NCI-H1092 (cell line): ENCODE measurements around the gene CALD1.

Experiments used
- DNase-seq: peaks from one replicate; lab custom pipeline; 2025; lab: John Stamatoyannopoulos, UW

Gene CALD1

DNA sequence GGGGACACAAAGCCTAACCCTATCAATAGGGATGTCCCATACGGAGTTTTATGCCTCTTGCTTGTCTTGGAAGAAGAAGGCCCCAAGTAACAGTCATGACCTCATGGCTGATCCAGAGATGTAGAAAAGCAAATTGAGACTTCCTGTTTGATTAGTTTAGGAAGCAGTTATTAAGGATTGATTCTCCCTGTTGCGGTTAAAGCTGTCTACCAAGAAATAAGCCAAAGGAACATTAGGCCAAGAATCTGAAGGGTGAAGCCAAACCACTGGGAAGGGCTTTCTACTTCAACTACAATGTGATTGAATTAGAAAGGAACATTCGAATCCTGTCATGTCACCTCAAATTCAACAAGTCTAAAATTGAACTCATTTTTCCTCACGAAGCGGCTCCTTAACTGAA is 146.3 kb downstream of the CALD1 start:
- DNase-seq: no peak

- no peak for DNase-seq
Observed at GRCh38 chr7:134926396-134926795, 147.0 kb downstream of the CALD1 start.

DNA sequence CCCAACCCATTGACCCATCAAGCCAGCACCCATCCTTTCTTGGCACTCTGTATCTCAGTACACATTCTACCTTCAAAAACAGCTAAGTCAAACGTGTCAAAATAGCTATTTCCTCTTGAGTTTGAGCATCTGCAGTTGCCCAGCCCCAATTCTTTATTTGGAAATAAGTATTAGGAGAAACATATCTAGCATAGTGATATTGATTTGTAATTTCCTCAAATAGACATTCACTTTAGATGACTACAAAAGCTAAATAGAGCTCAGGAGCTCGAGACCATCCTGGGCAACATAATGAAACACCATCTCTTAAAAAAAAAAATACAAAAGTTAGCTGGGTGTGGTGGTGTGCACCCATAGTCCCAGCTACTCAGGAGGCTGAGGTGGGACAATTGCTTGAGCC is 147.6 kb downstream of the CALD1 start:
- no peak for DNase-seq

- DNase-seq: no peak
Observed at GRCh38 chr7:134927723-134928122, 148.3 kb downstream of the CALD1 start.

GRCh38 chr7:134928554-134928953 is 149.1 kb downstream of the CALD1 start:
- DNase-seq: no peak

DNA sequence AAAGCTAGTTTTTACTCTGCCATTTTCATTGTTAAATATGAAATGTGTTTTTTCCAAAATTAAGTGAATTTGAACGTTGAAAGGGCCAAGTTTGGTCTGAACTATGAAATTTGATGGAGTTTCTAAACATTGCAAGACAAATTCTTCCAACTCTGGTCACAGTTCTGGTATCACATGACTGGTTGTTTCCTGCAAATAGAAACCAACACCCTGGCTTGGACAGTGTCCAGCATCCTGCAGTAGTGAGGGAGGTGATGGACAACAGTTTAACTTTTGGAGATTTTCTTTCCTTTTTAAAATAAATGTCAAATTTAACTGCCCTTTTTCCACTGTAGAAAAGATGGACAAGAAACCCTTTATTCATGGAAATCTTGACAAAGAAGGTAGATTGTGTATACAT is 152.1 kb downstream of the CALD1 start:
- no peak for DNase-seq

DNA sequence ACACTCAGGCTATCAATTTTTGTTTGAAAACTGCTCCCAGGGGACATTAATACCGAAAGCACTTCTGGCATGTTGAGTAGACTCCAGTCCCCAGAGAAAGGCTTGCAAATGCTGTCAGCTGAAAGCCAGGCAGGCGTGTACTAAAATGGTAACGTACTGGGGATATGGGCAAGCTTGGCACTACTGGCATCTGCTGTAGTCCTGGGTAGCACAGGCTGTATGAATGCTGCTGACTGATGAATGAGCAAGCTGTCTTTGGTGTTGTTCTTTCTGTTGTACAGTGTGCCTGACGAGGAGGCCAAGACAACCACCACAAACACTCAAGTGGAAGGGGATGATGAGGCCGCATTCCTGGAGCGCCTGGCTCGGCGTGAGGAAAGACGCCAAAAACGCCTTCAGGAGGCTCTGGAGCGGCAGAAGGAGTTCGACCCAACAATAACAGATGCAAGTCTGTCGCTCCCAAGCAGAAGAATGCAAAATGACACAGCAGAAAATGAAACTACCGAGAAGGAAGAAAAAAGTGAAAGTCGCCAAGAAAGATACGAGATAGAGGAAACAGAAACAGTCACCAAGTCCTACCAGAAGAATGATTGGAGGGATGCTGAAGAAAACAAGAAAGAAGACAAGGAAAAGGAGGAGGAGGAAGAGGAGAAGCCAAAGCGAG is 153.4 kb downstream of the CALD1 start:
- no peak for DNase-seq

DNA sequence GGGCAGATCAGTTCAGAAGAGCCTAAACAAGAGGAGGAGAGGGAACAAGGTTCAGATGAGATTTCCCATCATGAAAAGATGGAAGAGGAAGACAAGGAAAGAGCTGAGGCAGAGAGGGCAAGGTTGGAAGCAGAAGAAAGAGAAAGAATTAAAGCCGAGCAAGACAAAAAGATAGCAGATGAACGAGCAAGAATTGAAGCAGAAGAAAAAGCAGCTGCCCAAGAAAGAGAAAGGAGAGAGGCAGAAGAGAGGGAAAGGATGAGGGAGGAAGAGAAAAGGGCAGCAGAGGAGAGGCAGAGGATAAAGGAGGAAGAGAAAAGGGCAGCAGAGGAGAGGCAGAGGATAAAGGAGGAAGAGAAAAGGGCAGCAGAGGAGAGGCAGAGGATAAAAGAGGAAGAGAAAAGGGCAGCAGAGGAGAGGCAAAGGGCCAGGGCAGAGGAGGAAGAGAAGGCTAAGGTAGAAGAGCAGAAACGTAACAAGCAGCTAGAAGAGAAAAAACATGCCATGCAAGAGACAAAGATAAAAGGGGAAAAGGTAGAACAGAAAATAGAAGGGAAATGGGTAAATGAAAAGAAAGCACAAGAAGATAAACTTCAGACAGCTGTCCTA is 154.1 kb downstream of the CALD1 start:
- no peak for DNase-seq

- DNase-seq: no peak
Observed at GRCh38 chr7:134935701-134936100, 156.3 kb downstream of the CALD1 start.

DNA sequence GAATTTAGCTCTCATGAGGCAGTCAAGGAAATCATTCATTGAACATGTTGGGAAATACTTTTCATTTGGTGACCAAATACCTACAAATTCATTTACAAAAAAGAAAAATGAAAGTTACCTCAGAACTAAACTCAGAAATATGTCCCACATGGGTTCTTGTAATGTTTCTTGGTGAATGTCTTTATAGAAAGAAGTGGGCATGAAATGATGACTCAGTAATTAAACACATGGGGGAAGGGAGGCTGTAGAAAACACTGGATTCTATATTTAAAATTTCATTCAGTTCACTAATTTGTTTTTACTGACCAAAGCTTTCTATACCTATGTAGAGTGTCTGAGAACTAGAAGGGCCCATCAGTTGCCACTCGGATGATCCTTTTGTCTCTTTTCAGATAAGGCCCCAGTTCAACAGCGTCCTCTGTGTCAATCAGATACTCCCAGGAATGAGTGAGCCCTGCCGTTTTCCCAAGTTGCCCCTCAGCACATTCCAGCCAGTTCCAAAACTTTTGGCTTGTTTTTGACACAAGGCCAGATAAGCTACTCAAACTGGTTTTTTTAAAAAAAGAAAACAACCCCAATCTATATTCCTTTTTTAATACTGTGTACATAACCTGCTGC is 157.6 kb downstream of the CALD1 start:
- DNase-seq: no peak

GRCh38 chr7:134938141-134938540 is 158.7 kb downstream of the CALD1 start:
- no peak for DNase-seq

DNA sequence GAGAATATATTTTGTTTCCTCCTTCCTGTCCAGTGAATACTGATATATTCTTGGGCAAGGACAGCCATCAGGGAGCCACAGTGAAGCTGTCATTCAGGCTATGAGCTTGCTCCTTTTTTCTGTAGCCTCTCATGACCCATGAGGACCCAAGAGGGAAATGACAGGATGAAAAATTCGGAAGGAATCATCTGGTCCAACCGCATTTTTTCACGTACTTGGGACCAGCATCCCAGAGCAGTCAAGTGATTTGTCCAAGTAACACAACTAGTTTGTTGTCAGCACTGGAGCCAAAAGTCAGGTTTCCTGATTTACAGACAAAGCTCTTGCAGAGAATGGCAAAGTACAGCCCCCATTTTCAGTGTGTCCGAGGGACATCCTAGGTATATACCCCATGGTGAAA is 159.7 kb downstream of the CALD1 start:
- DNase-seq: no peak

GRCh38 chr7:134940729-134941128 is 161.3 kb downstream of the CALD1 start:
- DNase-seq: no peak

DNA sequence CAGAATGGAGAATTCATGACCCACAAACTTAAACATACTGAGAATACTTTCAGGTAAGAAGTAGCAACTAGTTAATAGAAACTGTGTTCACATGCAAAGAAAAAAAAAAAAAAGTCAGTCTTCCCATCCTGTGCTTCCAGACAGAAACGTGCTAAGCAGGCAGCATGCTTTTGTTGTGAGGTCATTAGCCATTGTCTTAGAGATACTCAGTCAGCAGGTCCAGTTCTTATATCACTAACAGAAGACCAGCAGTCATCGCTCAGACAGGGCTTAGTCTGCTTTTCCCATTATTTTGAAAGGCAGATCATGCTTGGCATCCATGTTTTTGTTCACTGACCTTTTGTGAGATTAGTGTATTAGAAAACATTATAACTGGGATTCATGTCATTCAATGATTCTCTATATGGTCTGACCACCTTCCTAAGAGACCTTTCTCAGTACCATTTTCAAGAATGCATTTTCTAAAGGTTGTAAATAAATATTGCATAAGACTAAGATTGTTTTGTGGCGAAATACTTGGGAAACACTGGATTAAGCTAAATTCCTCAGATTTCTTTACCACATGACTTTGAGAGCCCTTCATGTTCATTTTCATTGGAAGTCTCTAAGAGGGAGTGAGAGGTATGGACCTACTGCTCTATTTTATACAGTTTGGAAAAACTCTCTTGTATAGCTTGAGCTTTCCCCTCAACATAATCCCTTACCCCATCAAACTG is 161.9 kb downstream of the CALD1 start:
- no peak for DNase-seq

GRCh38 chr7:134941952-134942351 is 162.5 kb downstream of the CALD1 start:
- DNase-seq: no peak

GRCh38 chr7:134942690-134943466 is 163.4 kb downstream of the CALD1 start:
- DNase-seq: no peak

DNA sequence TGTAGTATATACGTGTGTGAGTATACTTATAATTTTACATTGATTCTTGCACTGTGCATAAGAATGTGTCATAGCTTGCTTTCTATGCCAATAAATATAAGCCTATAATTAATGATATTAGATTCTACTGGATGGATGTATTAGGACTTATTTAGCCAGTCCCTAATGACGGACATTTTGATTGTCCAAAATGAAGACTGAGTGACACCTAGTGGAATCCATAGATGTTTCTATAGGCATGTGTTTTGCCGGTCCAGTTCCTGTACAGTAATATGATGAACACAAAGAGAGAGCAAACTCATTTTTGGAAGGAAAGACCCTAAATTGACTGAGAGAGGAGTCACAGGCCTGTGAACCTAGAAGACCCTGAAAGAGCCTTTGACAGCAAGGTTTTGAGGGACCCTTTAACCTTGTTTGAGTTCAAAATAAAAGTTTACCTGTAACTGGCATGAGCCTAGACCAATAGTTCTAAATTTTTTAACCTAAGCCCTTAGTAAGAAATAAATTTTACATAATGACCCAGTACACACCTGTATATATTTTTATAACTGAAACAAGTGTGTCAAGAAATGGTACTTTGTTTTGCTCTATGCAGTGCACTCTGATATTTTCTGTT is 164.5 kb downstream of the CALD1 start:
- no peak for DNase-seq

GRCh38 chr7:134945691-134946090 is 166.3 kb downstream of the CALD1 start:
- DNase-seq: no peak

DNA sequence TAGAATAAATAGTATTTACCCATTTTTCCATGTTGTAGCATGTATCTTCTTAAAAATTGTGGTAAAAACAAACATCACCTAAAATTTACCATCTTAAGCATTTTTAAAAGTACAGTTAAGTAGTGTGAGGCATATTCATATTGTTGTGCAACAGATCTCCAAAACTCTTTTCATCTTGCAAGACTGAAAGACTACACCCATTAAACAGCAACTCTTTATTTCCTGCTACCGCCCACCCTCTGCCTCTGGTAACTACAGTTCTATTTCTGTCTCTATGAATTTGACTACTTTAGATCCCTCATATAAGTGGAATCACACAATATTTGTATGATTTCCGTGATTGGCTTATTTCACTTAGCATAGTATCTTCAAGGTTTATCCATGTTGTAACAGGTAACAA is 166.8 kb downstream of the CALD1 start:
- no peak for DNase-seq

GRCh38 chr7:134947329-134947728 is 167.9 kb downstream of the CALD1 start:
- no peak for DNase-seq

- DNase-seq: no peak
Observed at GRCh38 chr7:134947831-134948230, 168.4 kb downstream of the CALD1 start.

GRCh38 chr7:134948246-134948645 is 168.8 kb downstream of the CALD1 start:
- no peak for DNase-seq
